HG03066 (cell line): ENCODE data around the gene EIPR1.

Experiments used
- ATAC-seq: cut with Tn5 transposase; IDR thresholded peaks from one replicate; pipeline ENCODE4 v1.9.1; 2021; ENCODE audit warnings: low read depth; ENCODE audit not compliant: unreplicated experiment

The EIPR1 gene

DNA sequence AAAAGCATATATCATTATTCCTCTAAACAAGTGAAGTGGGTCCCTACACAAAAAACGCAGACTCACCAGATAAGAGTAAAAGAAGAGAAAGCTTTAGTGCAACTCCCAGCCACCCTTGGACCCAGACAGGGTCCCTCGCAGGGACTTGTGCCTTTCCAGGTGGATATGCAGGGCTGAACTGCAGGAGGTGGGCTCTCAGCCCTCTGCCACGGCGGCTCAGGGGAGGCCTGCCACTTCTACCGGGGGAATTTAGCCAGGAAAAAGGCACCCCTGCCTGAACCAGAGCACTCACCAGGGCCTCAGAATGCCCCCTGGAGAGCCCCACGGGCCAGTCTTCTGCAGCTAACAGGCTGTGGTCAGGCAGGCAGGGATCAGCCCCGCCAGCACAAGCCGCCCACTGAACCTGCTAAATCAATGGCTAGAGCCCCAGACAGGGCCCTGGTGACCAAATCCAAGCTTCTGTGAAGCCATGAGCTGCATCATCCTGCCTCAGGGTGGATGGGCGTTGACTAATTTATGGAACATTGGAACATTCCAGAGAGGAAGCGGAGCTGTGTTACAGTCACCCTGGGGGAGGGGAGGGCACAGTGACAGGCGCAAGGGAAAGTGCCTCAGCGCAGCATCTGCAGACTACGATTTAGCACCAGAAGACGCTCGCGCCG is 209.3 kb downstream of the EIPR1 start:
- no peak for ATAC-seq

DNA sequence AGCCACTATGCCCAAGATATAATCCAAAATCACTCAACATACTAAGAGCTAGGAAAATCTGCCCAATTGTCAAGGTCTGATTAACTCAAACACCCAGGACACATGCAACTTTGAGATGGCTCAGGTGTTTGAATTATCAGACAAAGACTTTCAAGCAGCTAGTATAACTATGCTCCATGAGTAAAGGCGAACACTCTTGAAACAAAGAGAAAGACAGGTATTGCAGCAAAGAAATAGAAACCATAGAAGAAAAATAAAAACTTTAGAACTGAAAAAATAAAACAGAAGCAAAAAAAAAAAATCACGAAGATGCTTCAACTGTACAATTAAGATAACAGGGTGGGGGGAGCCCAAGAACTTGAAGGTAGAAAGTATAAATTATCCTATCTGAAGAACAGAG is 214.2 kb downstream of the EIPR1 start:
- ATAC-seq = no peak

DNA sequence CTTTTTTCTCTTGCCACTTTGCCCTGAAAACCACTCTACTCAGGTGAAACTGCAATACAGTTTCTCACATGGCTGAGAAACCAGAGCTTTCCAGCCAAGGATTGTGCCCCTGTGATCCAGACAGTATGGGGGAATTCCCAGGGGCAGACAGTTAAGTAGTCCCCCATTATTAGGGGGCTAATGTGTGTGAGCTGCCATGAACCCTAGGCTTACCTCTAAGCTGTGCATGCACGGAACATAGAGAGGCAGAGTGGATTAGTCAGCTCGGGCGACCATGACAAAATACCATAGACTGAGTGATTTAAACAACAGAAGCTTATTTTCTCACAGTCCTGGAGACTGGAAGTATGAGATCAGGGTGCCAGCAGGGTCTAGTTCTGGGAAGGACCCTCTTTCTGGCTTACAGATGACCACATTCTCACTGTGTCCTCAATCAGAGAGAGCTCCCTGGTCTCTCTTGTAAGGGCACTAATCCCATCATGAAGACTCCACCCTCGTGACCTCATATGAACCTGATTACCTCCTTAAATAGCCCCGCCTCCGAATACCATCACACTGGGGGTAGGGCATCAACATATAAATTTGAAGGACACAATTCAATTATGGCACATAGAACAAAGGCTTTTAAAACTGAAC is 215.1 kb downstream of the EIPR1 start:
- no peak for ATAC-seq

DNA sequence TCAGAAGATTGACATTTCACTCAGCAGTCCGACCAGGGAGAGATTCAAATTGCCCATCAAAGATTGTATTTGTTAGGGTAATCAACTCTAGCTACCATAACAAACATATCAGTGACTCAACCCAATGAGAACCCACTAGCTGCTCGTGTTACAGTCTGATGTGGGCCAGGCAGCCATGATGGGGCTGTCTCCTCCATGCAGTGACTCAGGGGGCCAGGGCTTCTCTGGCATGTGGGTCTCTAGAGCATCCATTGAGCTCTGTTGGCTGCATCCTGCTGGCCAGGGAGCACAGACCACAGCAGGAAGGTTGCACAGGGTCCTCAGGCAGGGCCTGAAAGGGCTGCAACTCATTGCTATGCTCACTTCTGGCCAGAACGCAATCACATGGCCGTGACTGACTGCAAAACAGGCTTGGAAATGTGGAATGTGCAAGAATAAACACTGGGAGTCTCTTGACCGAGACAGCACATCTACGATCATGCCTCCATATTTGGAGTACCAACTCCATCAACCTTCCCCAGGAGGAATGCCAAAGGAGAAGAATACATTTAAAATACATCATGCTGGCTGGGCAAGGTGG is 216.8 kb downstream of the EIPR1 start:
- ATAC-seq = no peak

DNA sequence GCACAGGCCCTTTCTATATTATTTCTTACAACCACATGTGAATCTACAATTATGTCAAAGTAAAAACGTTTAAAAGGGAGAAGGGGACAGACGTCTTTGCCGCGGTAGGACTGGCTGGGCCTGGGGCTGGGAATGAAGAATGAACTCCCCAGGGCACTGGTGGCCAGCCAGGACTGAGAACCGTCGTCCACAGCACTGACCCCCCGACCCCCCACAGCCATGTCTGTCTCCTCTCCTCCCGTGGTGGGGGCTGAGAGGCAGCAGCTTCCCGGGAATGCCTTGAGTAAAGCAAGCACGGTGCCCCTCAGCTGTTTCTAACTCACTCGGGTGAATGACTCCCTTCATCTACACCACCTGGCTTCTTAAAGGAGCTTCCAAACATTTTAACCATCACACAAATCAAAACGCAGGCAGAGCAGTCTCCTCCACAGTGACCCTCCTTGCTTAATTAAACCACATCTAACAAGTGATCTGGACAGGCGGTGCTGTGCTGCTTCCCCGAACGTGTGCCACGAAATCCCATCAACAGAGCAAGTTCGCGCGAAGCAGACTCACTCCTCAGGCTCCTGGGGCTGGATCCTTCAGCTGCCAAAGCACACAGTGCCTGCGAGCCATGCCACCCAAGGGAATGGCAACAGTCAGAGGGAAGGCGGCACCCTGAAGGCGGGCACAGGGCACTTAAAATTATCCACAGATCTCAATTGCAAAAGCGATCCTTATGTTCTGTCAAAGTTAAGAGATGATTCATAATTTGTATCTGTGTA is 217.7 kb downstream of the EIPR1 start:
- ATAC-seq = no peak

DNA sequence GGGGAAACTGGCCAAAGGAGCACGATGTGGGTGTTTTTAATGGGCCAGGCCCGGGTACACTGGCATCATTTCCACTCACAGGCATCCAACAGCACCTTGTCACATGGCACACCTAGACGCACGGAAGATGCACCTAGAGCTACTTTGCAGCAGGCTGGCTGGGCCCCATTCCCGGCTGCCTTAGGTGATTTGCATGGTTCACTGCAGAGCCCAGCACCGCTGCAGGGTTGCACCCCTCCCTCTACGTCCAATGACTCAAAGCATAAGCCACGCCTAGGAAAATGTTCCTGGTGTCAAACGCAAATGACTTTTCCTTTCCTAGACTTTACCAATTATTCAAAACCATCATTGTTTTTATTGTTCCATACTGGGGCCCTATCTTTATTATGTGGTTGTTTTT is 222.9 kb downstream of the EIPR1 start:
- ATAC-seq = no peak

DNA sequence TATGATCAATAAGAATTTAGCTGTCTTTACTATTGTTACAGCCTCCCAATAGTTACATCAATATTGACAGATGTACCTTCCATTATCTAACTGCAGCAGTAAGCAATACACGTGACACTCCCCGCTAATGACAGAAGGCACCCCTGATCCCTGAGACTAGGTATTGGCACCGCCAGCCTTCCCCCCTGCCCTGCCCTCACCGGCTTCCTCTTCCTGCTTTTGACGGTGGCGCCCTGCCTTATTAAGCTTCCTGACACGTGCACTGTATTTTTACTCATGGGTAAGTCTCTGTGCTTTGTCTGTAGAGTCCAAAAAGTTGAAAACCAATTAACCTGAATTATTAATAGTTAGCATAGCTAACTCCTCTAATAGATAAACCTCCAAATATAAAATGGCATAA is 223.5 kb downstream of the EIPR1 start:
- no peak for ATAC-seq

DNA sequence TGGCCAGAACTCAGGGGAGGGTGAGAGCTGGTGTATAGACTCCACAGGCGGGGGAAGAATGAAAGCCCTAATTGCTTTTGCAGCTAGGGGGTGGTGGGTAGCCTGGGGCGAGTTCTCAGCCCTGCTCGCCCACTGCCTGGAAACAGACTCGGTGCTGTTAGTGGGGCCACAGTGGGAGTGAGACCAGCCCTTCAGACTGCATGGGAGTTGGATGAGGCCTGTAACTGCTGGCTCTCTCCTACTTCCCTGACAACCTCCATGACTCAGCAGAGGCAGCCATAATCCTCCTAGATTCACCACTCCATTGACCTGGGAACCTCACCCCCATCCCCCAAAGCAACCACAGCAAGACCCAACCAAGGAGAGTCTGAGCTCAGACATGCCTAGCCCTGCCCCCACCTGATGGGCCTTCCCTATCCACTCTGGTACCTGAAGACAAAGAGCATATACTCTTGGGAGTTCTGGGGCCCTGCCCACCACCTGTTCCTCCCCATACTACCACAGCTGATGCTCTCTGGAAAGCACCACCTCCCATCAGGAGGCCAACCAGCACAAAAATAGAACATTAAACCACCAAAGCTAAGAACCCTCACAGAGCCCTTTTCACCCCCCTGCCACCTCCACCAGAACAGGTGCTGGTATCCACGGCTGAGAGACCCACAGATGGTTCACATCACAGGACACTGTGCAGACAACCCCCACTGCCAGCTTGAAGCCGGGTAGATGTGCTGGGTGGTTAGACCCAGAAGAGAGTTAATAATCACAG is 226.3 kb downstream of the EIPR1 start:
- ATAC-seq = no peak

DNA sequence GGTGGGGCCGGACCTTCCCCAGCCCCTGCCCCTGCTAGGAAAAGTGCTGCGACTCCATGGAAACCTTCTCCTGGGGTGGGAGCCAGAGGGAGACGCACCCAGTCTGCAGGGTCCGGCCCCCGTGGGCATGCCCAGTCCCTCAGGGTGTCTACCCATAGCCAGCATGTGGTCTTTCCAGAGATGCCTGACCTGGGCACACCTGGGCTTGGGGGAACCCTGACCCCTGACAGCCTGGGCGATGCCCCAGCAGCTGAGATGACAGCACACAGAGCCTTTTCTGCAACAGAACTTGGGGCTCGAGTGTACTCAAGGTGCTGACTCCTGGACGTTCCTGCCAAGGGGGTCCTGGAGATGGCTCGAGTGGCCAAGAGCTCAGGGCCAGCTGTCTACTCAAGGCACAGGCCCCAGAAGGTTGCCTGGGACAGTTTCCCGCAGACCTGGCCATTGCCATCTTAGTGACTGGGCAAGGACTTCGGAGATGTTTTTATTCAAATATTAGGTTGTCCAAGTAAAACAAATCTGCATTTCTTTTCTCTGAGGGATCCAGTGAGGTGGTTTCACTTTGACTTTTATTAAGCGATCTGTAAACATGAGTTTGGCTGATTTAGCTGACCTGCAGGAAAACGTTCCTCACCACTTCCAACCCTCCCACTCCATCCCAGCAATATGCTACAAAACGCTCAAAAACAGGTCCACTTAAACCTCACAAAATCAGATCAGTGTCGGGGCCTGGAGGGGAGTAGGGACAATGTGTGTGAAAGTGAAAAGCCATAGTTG is 228.0 kb downstream of the EIPR1 start:
- ATAC-seq = no peak

DNA sequence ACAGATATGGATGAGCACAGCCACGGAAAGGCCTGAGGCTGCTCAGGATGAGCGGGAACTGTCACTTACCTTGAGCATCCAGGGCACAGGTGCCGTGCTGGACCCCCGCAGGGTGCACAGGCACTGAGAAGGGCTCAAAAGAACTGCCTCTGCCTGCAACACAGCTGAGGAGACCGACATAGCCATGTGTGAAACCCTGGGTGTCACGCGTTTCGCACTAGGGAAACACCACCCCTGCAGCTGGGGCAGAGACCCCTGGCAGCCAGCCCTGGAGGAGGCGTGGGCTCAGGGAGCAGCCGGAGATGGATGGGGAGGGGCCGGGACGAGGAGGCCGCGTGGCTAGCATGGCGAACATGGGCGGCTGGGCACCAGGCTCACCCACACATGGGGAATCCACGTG is 228.9 kb downstream of the EIPR1 start:
- ATAC-seq = no peak

DNA sequence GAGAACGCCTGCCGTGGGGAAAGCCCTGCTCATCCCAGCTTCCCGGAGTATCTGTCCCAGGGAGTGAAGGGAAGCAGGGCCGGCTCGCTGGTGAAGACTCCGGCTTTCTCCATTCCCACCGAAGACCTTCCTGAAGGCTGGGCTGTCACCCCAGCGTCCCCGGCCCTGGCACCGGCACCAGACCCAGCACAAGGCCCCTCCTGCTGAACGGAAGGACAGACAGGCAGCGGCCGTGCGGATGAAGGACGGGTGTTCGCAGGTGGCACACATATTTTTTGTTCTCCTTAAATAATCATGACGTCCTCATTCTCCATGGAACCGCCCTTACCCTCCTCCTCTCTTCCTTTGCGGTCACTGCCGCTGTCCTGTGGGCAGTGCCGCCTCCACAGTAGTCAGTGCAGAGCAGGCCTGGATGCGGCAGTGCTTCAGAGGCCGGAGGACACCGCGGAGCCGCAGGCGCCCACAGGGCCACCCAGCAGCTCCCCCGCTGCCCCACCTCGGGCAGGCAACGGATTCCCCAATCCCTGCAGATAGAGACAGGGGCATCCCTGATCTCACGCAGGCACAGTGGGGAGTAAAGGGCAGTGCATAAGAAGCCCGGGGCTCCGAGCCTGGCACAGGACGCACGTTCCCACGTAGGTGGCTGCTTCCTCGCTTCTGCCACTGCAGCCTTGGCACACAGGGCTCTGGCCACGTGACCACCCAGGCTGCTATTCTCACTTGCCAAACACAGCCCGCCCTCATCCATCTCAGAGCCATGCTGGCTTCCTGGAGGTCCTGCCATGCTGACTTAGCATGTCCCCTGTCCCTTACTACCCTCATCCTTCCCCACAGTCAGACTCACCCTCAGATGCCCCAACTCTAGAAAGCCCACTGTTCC is 229.7 kb downstream of the EIPR1 start:
- ATAC-seq = no peak

DNA sequence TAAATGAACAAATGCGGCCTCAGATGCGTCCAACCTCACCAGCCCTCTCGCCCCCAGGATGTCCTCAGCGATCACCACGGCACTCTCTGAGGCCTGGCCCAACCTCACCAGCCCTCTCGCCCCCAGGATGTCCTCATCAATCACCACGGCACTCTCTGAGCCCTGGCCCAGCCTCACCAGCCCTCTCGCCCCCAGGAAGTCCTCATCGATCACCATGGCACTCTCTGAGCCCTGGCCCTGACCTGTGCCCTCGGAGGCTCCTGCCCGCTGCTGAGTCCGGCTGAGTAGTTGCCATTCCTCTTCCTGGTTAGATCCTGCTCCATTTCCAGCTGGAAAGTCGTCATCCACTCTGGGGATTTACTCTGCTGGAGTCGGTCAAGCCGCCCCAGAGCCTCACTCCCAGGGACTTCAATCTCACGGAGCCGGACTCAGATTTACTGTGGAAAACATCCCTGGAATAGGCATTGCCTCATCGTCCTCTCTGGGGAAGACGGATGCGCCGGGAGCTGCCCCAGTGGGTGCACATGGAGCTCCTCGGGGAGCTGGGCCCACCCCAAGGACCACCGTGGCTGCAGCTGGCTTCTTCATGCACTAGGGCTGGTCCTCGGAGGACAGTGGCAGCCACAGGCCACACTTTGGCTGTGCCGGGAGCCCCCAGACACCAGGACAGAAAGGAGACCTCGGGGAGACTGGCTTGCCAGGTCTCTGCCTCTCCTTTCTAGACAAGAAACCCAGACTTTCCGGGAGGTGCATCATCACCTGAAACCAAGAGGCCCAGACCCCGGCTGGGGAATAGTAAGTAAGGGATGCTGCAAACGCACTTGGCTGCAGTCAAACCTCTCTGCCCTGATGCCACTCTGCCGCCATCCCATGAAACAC is 230.6 kb downstream of the EIPR1 start:
- ATAC-seq = no peak

DNA sequence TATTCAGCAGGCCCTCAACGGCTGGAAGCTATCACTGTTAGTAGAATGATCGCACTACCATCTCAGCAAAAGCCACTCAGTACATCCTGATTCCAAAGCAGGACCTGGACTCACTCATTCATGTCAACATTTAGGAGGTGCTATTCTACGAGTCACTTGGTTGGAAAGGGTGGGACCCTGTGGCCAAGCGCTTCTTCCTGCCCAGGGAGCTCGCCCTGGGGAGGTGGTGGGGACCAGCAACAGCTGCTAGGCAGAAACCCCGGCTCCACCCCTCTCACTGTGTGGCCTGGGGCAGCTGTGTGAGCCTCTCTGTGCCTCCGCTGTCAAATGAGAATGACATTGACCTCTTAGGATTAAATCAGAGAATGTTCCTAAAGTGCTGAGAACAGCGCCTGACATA is 231.4 kb downstream of the EIPR1 start:
- no peak for ATAC-seq

DNA sequence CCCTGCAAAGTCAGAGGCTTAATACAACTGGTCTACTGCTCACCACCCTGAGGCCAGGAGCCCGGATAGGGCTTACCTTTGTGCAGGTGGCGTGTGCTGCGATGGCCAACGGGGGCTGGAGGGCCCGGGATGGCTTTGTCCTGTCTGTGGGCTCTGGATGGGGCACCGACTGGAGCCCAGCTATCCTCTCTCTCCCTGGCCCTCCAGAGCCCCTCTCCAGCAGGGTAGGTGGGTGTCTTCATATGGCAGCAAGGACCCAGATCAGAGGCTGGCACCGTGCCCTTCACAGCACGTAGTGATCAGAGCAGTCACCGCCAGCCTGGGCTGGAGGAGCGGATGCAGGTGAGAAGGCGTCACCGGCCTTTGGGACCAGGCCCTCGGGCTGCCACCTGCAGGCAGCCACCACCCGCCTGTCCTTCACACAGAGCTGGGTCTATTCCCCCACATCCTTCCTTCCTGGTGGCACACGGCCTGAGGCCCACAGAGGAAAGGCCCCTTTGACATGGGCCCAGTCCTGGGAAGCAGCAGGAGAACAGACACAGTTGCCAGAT is 232.1 kb downstream of the EIPR1 start:
- ATAC-seq = no peak

DNA sequence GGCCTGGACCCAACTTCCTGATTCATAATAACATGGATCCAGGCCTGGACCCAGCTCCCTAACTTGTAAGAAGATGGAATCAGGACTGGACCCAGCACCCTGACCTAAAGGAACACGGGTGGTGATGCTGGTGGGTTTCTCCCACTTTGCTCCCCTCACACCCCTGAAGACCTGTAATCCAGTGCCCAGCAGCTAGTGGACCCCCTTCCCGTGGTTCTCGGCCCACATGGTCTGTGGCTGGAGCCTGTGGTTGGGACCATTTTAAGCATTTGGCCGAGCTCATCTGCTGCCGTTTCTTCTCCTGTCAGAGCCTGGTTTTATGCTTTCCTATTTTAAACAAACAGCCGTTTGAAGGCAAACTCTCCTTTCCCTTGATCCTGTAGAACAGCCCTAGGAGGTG is 232.8 kb downstream of the EIPR1 start:
- no peak for ATAC-seq

DNA sequence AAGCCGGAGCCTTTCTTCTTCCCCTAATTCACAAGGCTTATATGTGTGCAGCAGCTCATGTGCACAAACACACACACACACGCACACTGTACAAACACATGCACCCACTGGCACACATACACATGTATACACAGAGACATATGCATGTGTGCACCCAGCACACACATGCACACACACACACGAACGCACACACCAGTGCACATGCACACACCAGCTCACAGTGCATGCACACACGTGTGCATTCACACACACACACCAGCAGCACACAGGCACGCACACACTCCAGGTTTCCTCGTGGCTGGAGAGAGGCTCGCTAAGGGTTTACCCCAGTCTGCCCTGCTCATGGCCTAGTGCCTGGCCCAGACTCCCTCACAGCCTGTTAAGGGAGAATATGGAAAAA is 234.0 kb downstream of the EIPR1 start:
- no peak for ATAC-seq

DNA sequence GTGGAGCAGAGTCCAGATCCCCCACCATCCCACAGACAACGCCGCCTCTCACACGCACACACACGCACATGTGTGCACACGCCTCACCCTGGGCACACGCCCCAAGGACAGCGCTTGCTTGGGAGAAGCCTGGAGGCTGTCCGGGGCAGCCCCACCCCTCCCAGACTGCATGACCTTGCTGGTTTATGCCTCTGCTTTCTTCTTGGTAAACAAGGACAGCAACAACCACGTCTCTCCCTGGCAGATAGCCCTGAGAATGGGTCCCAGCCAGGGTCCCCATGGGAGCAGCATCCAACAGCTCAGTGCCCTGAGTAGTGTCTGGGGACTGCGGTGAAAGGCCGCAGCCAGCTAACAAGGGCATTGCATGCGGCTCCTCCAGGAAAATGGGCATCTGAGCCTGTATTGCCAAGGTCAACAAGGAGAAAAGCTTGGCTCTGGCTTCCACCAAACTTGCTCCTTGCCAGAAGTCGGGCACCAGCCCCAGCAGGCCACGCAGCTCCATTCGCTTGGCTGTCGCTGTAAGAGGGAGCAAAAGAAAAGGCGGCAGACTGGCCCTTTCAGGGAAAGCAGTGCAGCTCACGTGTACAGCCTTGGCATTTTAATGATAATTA is 234.6 kb downstream of the EIPR1 start:
- no peak for ATAC-seq
